H9 (cell line): Measurements from ENCODE around the gene XIRP1. TPM values are rescaled to one million over a fixed set of nuclear protein-coding genes. Genes with fewer than 3 reads are reported as not detected.

ENCODE experiments used
- DNase-seq: peaks from one replicate; pipeline ENCODE4 v3.0.0-alpha.2; 2017
- H2AFZ ChIP-seq: one replicate; pipeline ENCODE4 v1.6.1; 2013; ENCODE audit warnings: mild to moderate bottlenecking, low read length, control low read depth, moderate library complexity
- H2AK5ac ChIP-seq: 2 replicates; pipeline ENCODE4 v1.6.1; 2013; ENCODE audit warnings: low read length, control low read depth, mixed read lengths; ENCODE audit not compliant: insufficient read length
- H2BK120ac ChIP-seq: one replicate; pipeline ENCODE4 v1.6.1; 2013; ENCODE audit warnings: low read depth, mild to moderate bottlenecking, low read length, control low read depth, inconsistent platforms; ENCODE audit not compliant: poor library complexity, severe bottlenecking
- H2BK12ac ChIP-seq: 2 replicates; pipeline ENCODE4 v1.6.1; 2013; ENCODE audit warnings: low read length, control low read depth, mixed read lengths, low read depth; ENCODE audit not compliant: insufficient read length
- H2BK15ac ChIP-seq: 2 replicates; pipeline ENCODE4 v1.6.1; 2013; ENCODE audit warnings: low read depth, low read length, control low read depth
- H2BK20ac ChIP-seq: one replicate; pipeline ENCODE4 v1.6.1; 2013; ENCODE audit warnings: low read depth, mild to moderate bottlenecking, low read length, control low read depth, inconsistent platforms; ENCODE audit not compliant: poor library complexity, severe bottlenecking
- H2BK5ac ChIP-seq: 2 replicates; pipeline ENCODE4 v1.6.1; 2013; ENCODE audit warnings: low read length, control low read depth, mixed read lengths; ENCODE audit not compliant: insufficient read length
- H3K14ac ChIP-seq: 2 replicates; pipeline ENCODE4 v1.6.1; 2013; ENCODE audit warnings: low read length, control low read depth; ENCODE audit not compliant: insufficient read depth
- H3K18ac ChIP-seq: 2 replicates; pipeline ENCODE4 v1.6.1; 2013; ENCODE audit warnings: low read depth, mild to moderate bottlenecking, mixed read lengths, low read length, control low read depth; ENCODE audit not compliant: insufficient read length
- H3K23ac ChIP-seq: 2 replicates; pipeline ENCODE4 v1.6.1; 2013; ENCODE audit warnings: low read length, control low read depth, mixed read lengths, low read depth; ENCODE audit not compliant: insufficient read length
- H3K23me2 ChIP-seq: 2 replicates; pipeline ENCODE4 v1.6.1; 2013; ENCODE audit warnings: low read depth, mild to moderate bottlenecking, mixed read lengths, low read length, control low read depth; ENCODE audit not compliant: insufficient read length, poor library complexity, severe bottlenecking
- H3K27ac ChIP-seq: 2 replicates; pipeline ENCODE4 v1.5.1; 2013; ENCODE audit warnings: low read length, control low read depth, mixed read lengths, low read depth; ENCODE audit not compliant: insufficient read length
- H3K27me3 ChIP-seq: 2 replicates; pipeline ENCODE4 v1.6.1; 2013; ENCODE audit warnings: low read length, control low read depth, inconsistent platforms; ENCODE audit not compliant: insufficient read depth
- H3K4ac ChIP-seq: 2 replicates; pipeline ENCODE4 v1.6.1; 2013; ENCODE audit warnings: low read depth, mild to moderate bottlenecking, control low read depth, inconsistent platforms, low read length, moderate library complexity
- H3K4me1 ChIP-seq: 2 replicates; pipeline ENCODE4 v1.6.1; 2013; ENCODE audit warnings: low read length, control low read depth, inconsistent platforms; ENCODE audit not compliant: insufficient read depth
- H3K4me2 ChIP-seq: 2 replicates; pipeline ENCODE4 v1.6.1; 2013; ENCODE audit warnings: low read length, control low read depth, mixed read lengths; ENCODE audit not compliant: insufficient read length, insufficient read depth
- H3K56ac ChIP-seq: 2 replicates; pipeline ENCODE4 v1.6.1; 2013; ENCODE audit warnings: low read depth, mild to moderate bottlenecking, mixed read lengths, low read length, control low read depth; ENCODE audit not compliant: insufficient read length
- H3K79me1 ChIP-seq: 2 replicates; pipeline ENCODE4 v1.6.1; 2013; ENCODE audit warnings: low read depth, mild to moderate bottlenecking, moderate library complexity, low read length, control low read depth, inconsistent platforms; ENCODE audit not compliant: insufficient read depth, poor library complexity, severe bottlenecking
- H3K79me2 ChIP-seq: 2 replicates; pipeline ENCODE4 v1.6.1; 2013; ENCODE audit warnings: low read length, control low read depth, inconsistent platforms; ENCODE audit not compliant: insufficient read depth
- H3K9ac ChIP-seq: 2 replicates; pipeline ENCODE4 v1.6.1; 2013; ENCODE audit warnings: low read length, control low read depth, mixed read lengths; ENCODE audit not compliant: insufficient read length; ENCODE audit errors: extremely low read depth
- H3K9me3 ChIP-seq: one replicate; pipeline ENCODE4 v1.6.1; 2013; ENCODE audit warnings: low read depth, low read length, inconsistent platforms; ENCODE audit not compliant: control insufficient read depth
- H3T11ph ChIP-seq: one replicate; pipeline ENCODE4 v1.6.1; 2013; ENCODE audit warnings: mild to moderate bottlenecking, low read length, control low read depth, inconsistent platforms
- H4K20me1 ChIP-seq: one replicate; pipeline ENCODE4 v1.6.1; 2013; ENCODE audit not compliant: control insufficient read depth, insufficient read length, insufficient read depth
- H4K5ac ChIP-seq: 2 replicates; pipeline ENCODE4 v1.6.1; 2013; ENCODE audit warnings: low read depth, mild to moderate bottlenecking, mixed read lengths, low read length, control low read depth; ENCODE audit not compliant: insufficient read length
- H4K8ac ChIP-seq: replicated peaks from 2 replicates; pipeline ENCODE4 v1.6.1; 2013; ENCODE audit warnings: low read length, control low read depth, mixed read lengths, low read depth; ENCODE audit not compliant: insufficient read length
- H4K91ac ChIP-seq: 2 replicates; pipeline ENCODE4 v1.6.1; 2013; ENCODE audit warnings: low read depth, mild to moderate bottlenecking, moderate library complexity, mixed read lengths, low read length, control low read depth; ENCODE audit not compliant: insufficient read length
- H3K27ac Mint-ChIP-seq, 3 experiments: 2 replicates in 2 of 3; 3 replicates in 1 of 3; pipeline ENCODE4 v1.8.0; 2020 to 2021; ENCODE audit warnings: mixed read lengths in 3 of 3, mild to moderate bottlenecking in 1 of 3, moderate library complexity in 1 of 3
- H3K27me3 Mint-ChIP-seq: 2 replicates; pipeline ENCODE4 v1.8.0; 2021; ENCODE audit warnings: low read depth, mild to moderate bottlenecking, moderate library complexity, mixed read lengths
- H3K36me3 Mint-ChIP-seq, 3 experiments: 2 replicates in 2 of 3; 3 replicates in 1 of 3; pipeline ENCODE4 v1.8.0; 2020 to 2021; ENCODE audit warnings: low read depth in 3 of 3, mixed read lengths in 3 of 3; ENCODE audit not compliant: insufficient read depth in 1 of 3
- H3K4me1 Mint-ChIP-seq, 2 experiments: 2 replicates each; pipeline ENCODE4 v1.8.0; 2020; ENCODE audit warnings: mixed read lengths in 2 of 2
- H3K4me3 Mint-ChIP-seq, 2 experiments: 2 replicates in 1 of 2; 3 replicates in 1 of 2; pipeline ENCODE4 v1.8.0; 2020 to 2021; ENCODE audit warnings: mild to moderate bottlenecking in 2 of 2, mixed read lengths in 2 of 2, moderate library complexity in 1 of 2
- H3K9me3 Mint-ChIP-seq, 2 experiments: 2 replicates in 1 of 2; 3 replicates in 1 of 2; pipeline ENCODE4 v1.8.0; 2020; ENCODE audit warnings: mild to moderate bottlenecking in 2 of 2, mixed read lengths in 2 of 2, moderate library complexity in 1 of 2
- CTCF ChIP-seq: fragments of 200-600 bp; sonication (generic); conservative IDR thresholded peaks from 3 replicates; pipeline ENCODE4 v1.8.0; 2021; ENCODE audit warnings: antibody characterized with exemption, mild to moderate bottlenecking
- WGBS: extraction: QIAGEN DNeasy Blood & Tissue Kit; methylation state at CpG from one replicate; pipeline ENCODE4 v1.1.7; 2013; ENCODE audit warnings: missing lambda C conversion rate, low lambda C conversion rate, mixed read lengths; ENCODE audit not compliant: insufficient read length; ENCODE audit errors: extremely low coverage; 5-methylcytosine and 5-hydroxymethylcytosine counted together
- total RNA-seq: library from RNA; stranded (reverse); gene quantifications from 2 replicates; pipeline ENCODE4 v1.2.1, GENCODE V29; 2021

Gene XIRP1
- total RNA-seq, 1 experiment from 2014 or later = not detected

- Histone ChIP-seq H3K14ac (no peak overlapping the region), H3K9me3 (no peaks in the 10 kb centered on the region), H4K91ac (no peak overlapping the region), H3K4me1 (no peaks in the 10 kb centered on the region; the same call in 1 of the 2 replicates), H2BK12ac (no peak overlapping the region), H3K9ac (no peak overlapping the region), H2BK5ac (no peak overlapping the region), H3K79me1 (no peaks in the 10 kb centered on the region), H4K20me1 (no peaks in the 10 kb centered on the region), H2BK15ac (no peak overlapping the region), H2AK5ac (no peak overlapping the region), H2BK20ac (no peak overlapping the region), H3K23me2 (no peaks in the 10 kb centered on the region), H2BK120ac (no peak overlapping the region), H3K23ac (no peak overlapping the region), H3K56ac (no peak overlapping the region), H4K8ac (no peak overlapping the region), H3K4me2 (no peak overlapping the region), H2AFZ (no peak overlapping the region), H3T11ph (no peak overlapping the region), H3K4ac (no peak overlapping the region), H3K18ac (no peak overlapping the region), H3K27me3 (no peaks in the 10 kb centered on the region), H3K27ac (no peak overlapping the region), H3K79me2 (no peaks in the 10 kb centered on the region), H4K5ac (no peak overlapping the region)
- Mint-ChIP-seq H3K4me3 (no peak overlapping the region), H3K36me3 (peaks cover 0 to 5% (median 0%) of the 10 kb centered on the region in 3 experiments; a peak in 2 of 7 replicates), H3K27me3 (peaks cover 16% of the 10 kb centered on the region), H3K9me3 (peaks cover 10 to 14% of the 10 kb centered on the region in 2 experiments; a peak in 4 of 5 replicates), H3K4me1 (peaks cover 3% of the 10 kb centered on the region in 2 experiments; a peak in 2 of 4 replicates), H3K27ac (no peak overlapping the region)
- DNase-seq = no peak
- no peak for TF ChIP-seq CTCF
- no CpG with 5 or more reads among the region's 1 CpG for WGBS
Measured at GRCh38 chr3:39230453-39230852, 38.1 kb upstream of the XIRP1 start.
